ENCODE measurements around the gene PDE6B. TPM values are rescaled to one million over a fixed set of nuclear protein-coding genes. Genes with fewer than 3 reads are reported as not detected.
"Not testable (repeated sequence)": the region's sequence is repeated elsewhere in the genome, so short reads cannot be mapped to it uniquely, and the experiment has no call there.

The PDE6B gene
- total RNA-seq, 1 donor: under 0.01 TPM

- no peak for DNase-seq (ENCODE audit: low read depth)
- TF ChIP-seq, protein P1, sequence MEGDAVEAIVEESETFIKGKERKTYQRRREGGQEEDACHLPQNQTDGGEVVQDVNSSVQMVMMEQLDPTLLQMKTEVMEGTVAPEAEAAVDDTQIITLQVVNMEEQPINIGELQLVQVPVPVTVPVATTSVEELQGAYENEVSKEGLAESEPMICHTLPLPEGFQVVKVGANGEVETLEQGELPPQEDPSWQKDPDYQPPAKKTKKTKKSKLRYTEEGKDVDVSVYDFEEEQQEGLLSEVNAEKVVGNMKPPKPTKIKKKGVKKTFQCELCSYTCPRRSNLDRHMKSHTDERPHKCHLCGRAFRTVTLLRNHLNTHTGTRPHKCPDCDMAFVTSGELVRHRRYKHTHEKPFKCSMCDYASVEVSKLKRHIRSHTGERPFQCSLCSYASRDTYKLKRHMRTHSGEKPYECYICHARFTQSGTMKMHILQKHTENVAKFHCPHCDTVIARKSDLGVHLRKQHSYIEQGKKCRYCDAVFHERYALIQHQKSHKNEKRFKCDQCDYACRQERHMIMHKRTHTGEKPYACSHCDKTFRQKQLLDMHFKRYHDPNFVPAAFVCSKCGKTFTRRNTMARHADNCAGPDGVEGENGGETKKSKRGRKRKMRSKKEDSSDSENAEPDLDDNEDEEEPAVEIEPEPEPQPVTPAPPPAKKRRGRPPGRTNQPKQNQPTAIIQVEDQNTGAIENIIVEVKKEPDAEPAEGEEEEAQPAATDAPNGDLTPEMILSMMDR (IDR thresholded peaks at IDR 0.05; ENCODE audit: insufficient read depth, low read depth, low read length): no peak
- peak overlapping the region; percentile 46 for H3K4me3 ChIP-seq (ENCODE audit: low read depth, low read length)
These were observed 62.8 kb downstream of the PDE6B start for GRCh38 chr4:687971-688853.

DNA sequence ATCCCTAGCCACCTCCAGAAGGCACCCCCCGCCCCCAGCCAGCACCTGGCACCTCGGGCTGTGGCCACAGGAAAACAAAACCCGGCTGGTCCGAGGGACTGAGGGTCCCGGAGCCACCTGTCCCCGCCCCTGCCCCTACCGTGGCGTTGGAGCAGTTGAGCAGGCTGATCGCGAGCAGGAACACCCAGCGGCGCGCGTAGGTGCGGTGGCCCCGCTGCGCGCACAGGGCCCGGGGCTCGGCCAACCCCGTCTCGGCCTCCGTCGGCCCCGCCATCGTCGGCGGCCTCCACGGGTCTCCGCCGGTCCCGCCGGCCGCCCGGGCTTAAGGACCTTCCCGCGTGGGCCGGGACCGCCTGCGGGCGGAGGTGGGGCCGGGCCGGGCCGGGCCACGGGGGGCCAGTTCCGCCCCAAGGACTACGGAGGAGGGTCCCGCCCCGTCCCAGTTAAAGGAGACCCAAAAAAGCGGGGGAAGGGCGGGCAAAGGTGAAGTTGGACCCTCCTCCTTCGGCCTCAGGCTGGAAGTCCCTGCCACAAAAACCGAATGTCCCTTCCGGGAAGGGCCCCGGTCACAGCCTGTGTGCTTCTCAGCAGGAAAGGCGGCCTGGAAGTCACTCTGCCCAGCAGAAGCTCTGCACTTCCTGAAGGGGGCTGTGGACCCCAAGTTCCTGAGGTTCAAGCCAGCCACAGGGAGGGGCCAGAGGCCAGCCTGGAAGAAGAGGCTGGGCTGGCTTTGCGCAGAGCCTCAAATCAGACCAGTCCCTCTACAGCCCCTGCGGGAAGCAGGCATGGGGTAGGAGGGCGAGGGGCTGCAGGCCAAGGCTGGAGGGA lies 63.7 kb downstream of the PDE6B start, which contains the start of gene SLC49A3:
SLC49A3 (minus strand) TSS at position 298 of the 828 bp plus-strand sequence; CDS start at position 274, 24 bp downstream.
- H3K4me3 ChIP-seq (ENCODE audit: low read depth, low read length): peak within 1 kb of the TSS; percentile 46
- DNase-seq (ENCODE audit: low read depth): no peak
- TF ChIP-seq, protein P1 (IDR thresholded peaks at IDR 0.05; ENCODE audit: insufficient read depth, low read depth, low read length): no peak

DNA sequence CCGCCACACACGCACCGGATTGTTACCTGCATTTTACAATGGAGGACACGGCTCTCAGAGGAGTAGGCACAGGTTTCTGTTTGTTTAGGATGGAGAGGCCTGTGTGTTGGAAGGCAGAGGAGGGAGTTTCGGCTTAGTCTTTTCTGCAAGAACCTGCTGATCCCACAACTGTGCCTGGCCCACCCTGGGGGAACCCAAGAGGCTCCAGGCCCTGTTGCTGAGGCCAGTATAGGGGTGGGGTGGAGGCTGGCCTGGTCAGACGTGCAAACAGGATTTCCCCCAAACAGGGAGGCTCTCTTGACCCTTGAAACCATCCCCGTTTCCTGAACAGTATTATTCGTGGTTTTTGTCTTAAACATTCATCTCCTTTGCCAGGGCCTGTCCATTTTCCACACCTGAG lies 64.3 kb downstream of the PDE6B start:
- peak overlapping the region; percentile 32 for H3K4me3 ChIP-seq (ENCODE audit: low read depth, low read length)
- TF ChIP-seq, protein P1 (IDR thresholded peaks at IDR 0.05; ENCODE audit: insufficient read depth, low read depth, low read length): no peak
- no peak for DNase-seq (ENCODE audit: low read depth)

- H3K4me3 ChIP-seq (ENCODE audit: low read depth, low read length): no peak overlapping the region
- no peak for DNase-seq (ENCODE audit: low read depth)
- TF ChIP-seq, protein P1 (IDR thresholded peaks at IDR 0.05; ENCODE audit: insufficient read depth, low read depth, low read length): no peak
These were observed 67.6 kb downstream of the PDE6B start for GRCh38 chr4:692771-693554.

DNA sequence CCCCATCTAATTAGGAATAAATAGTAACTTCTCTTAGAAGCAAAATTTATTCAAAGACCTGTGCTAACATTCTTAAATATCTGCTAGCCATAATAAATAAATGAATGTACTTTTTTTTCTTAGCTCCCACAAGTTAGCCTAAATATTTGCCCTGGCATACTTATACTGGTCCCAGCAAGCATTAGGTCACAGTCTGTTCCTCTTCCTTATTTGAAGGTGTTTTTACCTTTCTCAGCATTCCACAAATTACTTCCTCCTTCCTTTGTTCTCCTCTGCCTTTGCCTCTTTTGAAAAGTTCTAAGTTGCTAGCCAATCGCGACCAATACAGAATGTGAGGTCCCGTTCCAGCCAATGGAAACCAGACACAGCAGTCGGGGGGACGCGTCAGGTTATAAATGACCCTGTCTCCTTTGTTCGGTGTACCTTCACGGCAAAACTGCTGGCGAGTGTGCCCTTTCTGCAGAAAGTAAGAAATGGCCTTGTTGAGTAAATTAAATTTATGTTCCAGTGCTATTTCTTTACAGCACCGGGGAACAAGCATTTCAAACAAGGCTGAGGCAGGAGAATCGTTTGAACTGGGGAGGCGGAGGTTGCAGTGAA lies 69.1 kb downstream of the PDE6B start:
- H3K4me3 ChIP-seq (ENCODE audit: low read depth, low read length); DNase-seq (ENCODE audit: low read depth): not testable (repeated sequence)

- TF ChIP-seq, protein P1 (IDR thresholded peaks at IDR 0.05; ENCODE audit: insufficient read depth, low read depth, low read length): no peak
- no peak overlapping the region for H3K4me3 ChIP-seq (ENCODE audit: low read depth, low read length)
- no peak for DNase-seq (ENCODE audit: low read depth)
These were observed 74.6 kb downstream of the PDE6B start for GRCh38 chr4:699816-700580.

All from fibroblast of villous mesenchyme (primary cell).